Measurements from ENCODE around the gene PTPRM.

PTPRM gene

GRCh38 chr18:8272254-8272653 lies 705.1 kb downstream of the PTPRM start:
- H3K4me3 ChIP-seq (ENCODE audit: low read length): no peak overlapping the region
- no peak for TF ChIP-seq CTCF (conservative IDR thresholded peaks at IDR 0.05; ENCODE audit: low read depth, low read length)
- DNase-seq (ENCODE audit: low read depth): no peak

- no peak for TF ChIP-seq CTCF (conservative IDR thresholded peaks at IDR 0.05; ENCODE audit: low read depth, low read length)
Measured at GRCh38 chr18:8274370-8274769, 707.3 kb downstream of the PTPRM start.

GRCh38 chr18:8276406-8276805 lies 709.3 kb downstream of the PTPRM start:
- no peak overlapping the region for H3K4me3 ChIP-seq (ENCODE audit: low read length)
- no peak for DNase-seq (ENCODE audit: low read depth)
- no peak for TF ChIP-seq CTCF (conservative IDR thresholded peaks at IDR 0.05; ENCODE audit: low read depth, low read length)

More at GRCh38 chr18:8274370-8274769, 707.3 kb downstream of the PTPRM start:
- no peak for DNase-seq (ENCODE audit: low read depth)
- no peak overlapping the region for H3K4me3 ChIP-seq (ENCODE audit: low read length)

- H3K4me3 ChIP-seq (ENCODE audit: low read length): no peak overlapping the region
- DNase-seq (ENCODE audit: low read depth): no peak
- TF ChIP-seq CTCF (conservative IDR thresholded peaks at IDR 0.05; ENCODE audit: low read depth, low read length): no peak
Measured at GRCh38 chr18:8277270-8277669, 710.2 kb downstream of the PTPRM start.

- TF ChIP-seq CTCF (conservative IDR thresholded peaks at IDR 0.05; ENCODE audit: low read depth, low read length): no peak
- no peak overlapping the region for H3K4me3 ChIP-seq (ENCODE audit: low read length)
- DNase-seq (ENCODE audit: low read depth): no peak
Measured at GRCh38 chr18:8279346-8279745, 712.2 kb downstream of the PTPRM start.

- no peak for TF ChIP-seq CTCF (conservative IDR thresholded peaks at IDR 0.05; ENCODE audit: low read depth, low read length)
- DNase-seq (ENCODE audit: low read depth): no peak
- H3K4me3 ChIP-seq (ENCODE audit: low read length): no peak overlapping the region
Measured at GRCh38 chr18:8279781-8280330, 712.7 kb downstream of the PTPRM start.

GRCh38 chr18:8283891-8284585 lies 716.9 kb downstream of the PTPRM start:
- DNase-seq (ENCODE audit: low read depth): peak; percentile 83
- TF ChIP-seq CTCF (conservative IDR thresholded peaks at IDR 0.05; ENCODE audit: low read depth, low read length): no peak
- H3K4me3 ChIP-seq (ENCODE audit: low read length): no peak overlapping the region
